GM12864 (cell line): ENCODE results near the gene PALLD.

Experiments
- DNase-seq: peaks from one replicate; pipeline ENCODE4 v3.0.0-alpha.2; 2011; ENCODE audit warnings: low read depth
- H3K4me3 ChIP-seq: 2 replicates; pipeline ENCODE4 v1.5.1; 2011; ENCODE audit warnings: mild to moderate bottlenecking, low read depth, low read length, control low read depth
- CTCF ChIP-seq: IDR thresholded peaks from 2 replicates; pipeline ENCODE4 v1.5.1; 2011; ENCODE audit warnings: low read depth, mild to moderate bottlenecking, moderate library complexity, low read length, control low read depth, inconsistent platforms; ENCODE audit errors: missing control alignments

PALLD gene

GRCh38 chr4:168685136-168685809 is 188.4 kb downstream of the PALLD start:
- DNase-seq: no peak
- TF ChIP-seq CTCF: no peak
- no peak overlapping the region for H3K4me3 ChIP-seq

- H3K4me3 ChIP-seq: no peak overlapping the region
- TF ChIP-seq CTCF: no peak
- no peak for DNase-seq
Observed at GRCh38 chr4:168688584-168688983, 191.7 kb downstream of the PALLD start.

GRCh38 chr4:168689791-168690190 is 192.9 kb downstream of the PALLD start:
- TF ChIP-seq CTCF: no peak
- no peak for DNase-seq
- no peak overlapping the region for H3K4me3 ChIP-seq

GRCh38 chr4:168690199-168690598 is 193.3 kb downstream of the PALLD start:
- H3K4me3 ChIP-seq: no peak overlapping the region
- no peak for DNase-seq
- TF ChIP-seq CTCF: no peak

GRCh38 chr4:168691631-168692369 is 194.9 kb downstream of the PALLD start:
- H3K4me3 ChIP-seq: no peak overlapping the region
- no peak for DNase-seq
- no peak for TF ChIP-seq CTCF

GRCh38 chr4:168693750-168694490 is 197.1 kb downstream of the PALLD start:
- DNase-seq: no peak
- TF ChIP-seq CTCF: no peak
- no peak overlapping the region for H3K4me3 ChIP-seq
